Astrocyte (in vitro differentiated cells and primary cell): ENCODE results near the gene CSNK1G2.

Experiments used
- CTCF ChIP-seq: IDR thresholded peaks from 2 replicates; pipeline ENCODE4 v1.5.1; 2011; ENCODE audit warnings: low read depth, mild to moderate bottlenecking, inconsistent platforms, low read length, moderate library complexity; ENCODE audit not compliant: insufficient read depth
- EZH2 ChIP-seq: IDR thresholded peaks from 2 replicates; pipeline ENCODE4 v1.6.1; 2012; ENCODE audit warnings: mild to moderate bottlenecking, low read length, inconsistent platforms; ENCODE audit not compliant: insufficient read depth

DNA sequence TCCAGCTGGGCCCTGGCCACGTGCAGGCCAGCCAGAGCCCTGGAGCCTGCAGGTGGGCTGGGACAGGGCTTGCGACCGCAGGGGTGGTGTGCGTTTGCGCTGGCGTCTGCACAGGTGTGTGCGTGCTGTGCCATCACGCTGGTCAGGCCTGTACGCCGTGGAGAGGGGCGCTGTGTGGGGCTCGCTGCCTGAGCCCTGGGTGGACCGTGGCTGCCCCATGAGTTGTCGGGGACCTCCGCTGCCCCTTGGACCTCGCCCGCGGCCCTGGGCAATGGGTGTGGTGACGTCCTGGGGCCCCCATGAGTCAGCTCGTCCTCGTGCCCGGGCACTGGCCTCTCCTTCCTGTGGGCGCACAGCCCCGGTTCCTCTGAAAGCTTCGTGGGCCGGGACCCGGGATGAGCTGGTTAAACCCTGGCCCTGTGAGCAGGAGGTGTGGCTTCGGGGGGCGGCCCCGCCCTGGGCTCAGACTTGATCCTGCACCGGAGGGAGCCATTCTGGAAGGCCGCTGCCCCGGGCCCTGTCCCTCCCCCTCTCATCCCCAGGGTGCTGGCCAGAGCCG is 6.8 kb downstream of the CSNK1G2 start:
- TF ChIP-seq CTCF (no peak), EZH2 (no peak)
